OCI-LY1 (cell line): ENCODE measurements around the gene FMC1.

ENCODE experiments used
- EZH2 ChIP-seq: fragments of 200-600 bp; sonication (generic), shearing (Covaris generic); IDR thresholded peaks from 2 replicates; pipeline ENCODE4 v1.8.0; 2017; ENCODE audit warnings: borderline replicate concordance, mixed run types, mild to moderate bottlenecking, antibody characterized with exemption, low read length, moderate library complexity, mixed read lengths
- TF ChIP-seq, protein P1 (sequence below): fragments of 200-600 bp; sonication (generic), shearing (Covaris generic); IDR thresholded peaks from 2 replicates; pipeline ENCODE4 v1.5.1; 2017; ENCODE audit warnings: mild to moderate bottlenecking, antibody characterized with exemption, low read length, moderate library complexity, mixed read lengths

DNA sequence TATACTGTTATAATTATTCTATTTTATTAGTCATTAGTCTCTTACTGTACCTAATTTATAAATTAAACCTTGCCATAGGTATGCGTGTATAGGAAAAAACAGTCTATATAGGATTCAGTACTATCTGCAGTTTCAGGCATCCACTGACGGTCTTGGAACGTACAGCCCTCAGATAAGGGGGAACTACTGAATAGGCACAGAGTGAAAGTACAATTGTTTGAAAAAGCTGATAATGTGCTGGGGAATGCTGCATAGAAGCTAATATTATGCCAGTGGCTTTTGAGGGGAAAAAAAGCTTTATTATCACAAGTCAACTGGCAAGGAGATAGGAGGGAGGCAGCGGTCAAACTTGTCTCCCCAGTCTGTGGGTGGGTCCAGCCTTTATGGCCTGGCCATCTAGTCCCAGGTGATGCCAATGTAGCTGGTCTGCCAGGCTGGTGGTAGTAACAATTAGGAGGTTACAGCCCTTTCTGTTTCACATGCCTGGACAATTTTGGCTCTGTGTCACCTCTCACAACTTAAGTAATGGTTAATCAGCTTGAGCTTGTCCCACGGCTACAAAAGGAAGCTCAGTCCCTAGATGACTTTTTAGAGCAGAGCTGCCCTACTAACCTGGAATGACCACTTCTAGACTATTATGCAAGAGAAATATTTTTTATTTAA is 8.3 kb upstream of the FMC1 start:
- TF ChIP-seq, protein P1, sequence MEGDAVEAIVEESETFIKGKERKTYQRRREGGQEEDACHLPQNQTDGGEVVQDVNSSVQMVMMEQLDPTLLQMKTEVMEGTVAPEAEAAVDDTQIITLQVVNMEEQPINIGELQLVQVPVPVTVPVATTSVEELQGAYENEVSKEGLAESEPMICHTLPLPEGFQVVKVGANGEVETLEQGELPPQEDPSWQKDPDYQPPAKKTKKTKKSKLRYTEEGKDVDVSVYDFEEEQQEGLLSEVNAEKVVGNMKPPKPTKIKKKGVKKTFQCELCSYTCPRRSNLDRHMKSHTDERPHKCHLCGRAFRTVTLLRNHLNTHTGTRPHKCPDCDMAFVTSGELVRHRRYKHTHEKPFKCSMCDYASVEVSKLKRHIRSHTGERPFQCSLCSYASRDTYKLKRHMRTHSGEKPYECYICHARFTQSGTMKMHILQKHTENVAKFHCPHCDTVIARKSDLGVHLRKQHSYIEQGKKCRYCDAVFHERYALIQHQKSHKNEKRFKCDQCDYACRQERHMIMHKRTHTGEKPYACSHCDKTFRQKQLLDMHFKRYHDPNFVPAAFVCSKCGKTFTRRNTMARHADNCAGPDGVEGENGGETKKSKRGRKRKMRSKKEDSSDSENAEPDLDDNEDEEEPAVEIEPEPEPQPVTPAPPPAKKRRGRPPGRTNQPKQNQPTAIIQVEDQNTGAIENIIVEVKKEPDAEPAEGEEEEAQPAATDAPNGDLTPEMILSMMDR = no peak
- no peak for TF ChIP-seq EZH2
